SK-N-MC (cell line): ENCODE data around the gene RALGDS.

Source experiments
- DNase-seq: peaks from one replicate; pipeline ENCODE4 v3.0.0-alpha.2; 2011; ENCODE audit warnings: low read depth, low spot score
- H3K27ac ChIP-seq: fragments of 200-600 bp; sonication (generic); 2 replicates; pipeline ENCODE4 v1.5.1; 2016; ENCODE audit warnings: mixed run types
- H3K36me3 ChIP-seq: fragments of 200-600 bp; sonication (generic); 2 replicates; pipeline ENCODE4 v1.6.1; 2017; ENCODE audit warnings: antibody characterized with exemption, low read length, mixed read lengths; ENCODE audit not compliant: insufficient read depth
- H3K4me3 ChIP-seq: fragments of 200-600 bp; sonication (generic); 2 replicates; pipeline ENCODE4 v1.5.1; 2016
- H3K9ac ChIP-seq: fragments of 200-600 bp; sonication (generic); 2 replicates; pipeline ENCODE4 v1.8.0; 2017; ENCODE audit warnings: mixed run types, mixed read lengths; ENCODE audit not compliant: insufficient read length
- H3K9me3 ChIP-seq: fragments of 200-600 bp; sonication (generic); 2 replicates; pipeline ENCODE4 v1.6.1; 2017; ENCODE audit warnings: low read depth, mild to moderate bottlenecking, antibody characterized with exemption, low read length, moderate library complexity, mixed read lengths
- EZH2 ChIP-seq: fragments of 200-600 bp; sonication (generic); IDR thresholded peaks from one replicate; pipeline ENCODE4 v1.6.1; 2017; ENCODE audit warnings: antibody characterized with exemption
- FOXP2 ChIP-seq: optimal IDR thresholded peaks from 2 replicates; pipeline ENCODE3; 2011; ENCODE audit warnings: mild to moderate bottlenecking, moderate library complexity; ENCODE audit not compliant: insufficient read depth; ENCODE audit errors: extremely low read length, control extremely low read depth
- POLR2AphosphoS5 ChIP-seq: IDR thresholded peaks from 2 replicates; pipeline ENCODE4 v1.6.1; 2012; ENCODE audit warnings: mild to moderate bottlenecking, low read depth, low read length, borderline replicate concordance

Gene RALGDS

GRCh38 chr9:133113949-133114885 is 6.8 kb downstream of the RALGDS start:
- no peak for DNase-seq
- TF ChIP-seq EZH2: no peak
- no peak for TF ChIP-seq FOXP2
- Histone ChIP-seq H3K36me3 (peaks cover 10% of the 10 kb centered on the region; the same call in 1 of the 2 replicates), H3K27ac (peak overlapping the region; percentile 64), H3K9ac (peak overlapping the region; percentile 63), H3K9me3 (no peaks in the 10 kb centered on the region), H3K4me3 (peak overlapping the region; percentile 55)

- no peak overlapping the region for H3K27ac ChIP-seq
- H3K9ac ChIP-seq: peak overlapping the region; percentile 63
- TF ChIP-seq FOXP2 (no peak), EZH2 (no peak), POLR2AphosphoS5 (no peak)
Observed at GRCh38 chr9:133113163-133113948, 7.7 kb downstream of the RALGDS start.

DNA sequence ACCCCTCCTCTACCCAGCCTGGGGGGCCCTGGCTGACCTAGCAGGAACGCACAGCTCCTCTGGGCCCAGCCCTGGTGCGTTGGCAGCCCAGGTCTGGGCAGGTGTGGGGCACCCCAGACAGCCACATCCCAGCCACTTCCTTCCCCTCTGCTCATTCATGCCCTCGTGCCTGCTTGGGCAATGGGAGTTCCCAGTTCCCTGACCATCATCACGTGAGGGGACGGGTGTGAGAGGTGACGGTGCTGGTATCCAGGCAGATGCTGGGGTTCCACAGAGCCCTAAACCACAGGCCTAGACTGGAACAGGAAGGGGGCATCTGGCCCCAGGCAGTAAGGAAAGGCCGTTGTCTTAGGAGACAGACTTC is 8.4 kb downstream of the RALGDS start:
- Histone ChIP-seq H3K27ac (no peak overlapping the region), H3K4me3 (no peak overlapping the region), H3K36me3 (peaks cover 16% of the 10 kb centered on the region; the same call in 1 of the 2 replicates), H3K9me3 (no peaks in the 10 kb centered on the region), H3K9ac (no peak overlapping the region)
- no peak for DNase-seq
- TF ChIP-seq POLR2AphosphoS5 (no peak), EZH2 (no peak), FOXP2 (no peak)

More at GRCh38 chr9:133113163-133113948, 7.7 kb downstream of the RALGDS start:
- no peak overlapping the region; the same call in 1 of the 2 replicates for H3K4me3 ChIP-seq
- no peak for DNase-seq
- peaks cover 10% of the 10 kb centered on the region; the same call in 1 of the 2 replicates for H3K36me3 ChIP-seq
- H3K9me3 ChIP-seq: no peaks in the 10 kb centered on the region

- Histone ChIP-seq H3K4me3 (no peak overlapping the region), H3K9me3 (no peaks in the 10 kb centered on the region), H3K36me3 (peaks cover 16% of the 10 kb centered on the region; the same call in 1 of the 2 replicates), H3K27ac (no peak overlapping the region), H3K9ac (no peak overlapping the region)
- no peak for TF ChIP-seq EZH2
- TF ChIP-seq FOXP2: no peak
- no peak for TF ChIP-seq POLR2AphosphoS5
- no peak for DNase-seq
Observed at GRCh38 chr9:133111808-133112662, 9.0 kb downstream of the RALGDS start.

DNA sequence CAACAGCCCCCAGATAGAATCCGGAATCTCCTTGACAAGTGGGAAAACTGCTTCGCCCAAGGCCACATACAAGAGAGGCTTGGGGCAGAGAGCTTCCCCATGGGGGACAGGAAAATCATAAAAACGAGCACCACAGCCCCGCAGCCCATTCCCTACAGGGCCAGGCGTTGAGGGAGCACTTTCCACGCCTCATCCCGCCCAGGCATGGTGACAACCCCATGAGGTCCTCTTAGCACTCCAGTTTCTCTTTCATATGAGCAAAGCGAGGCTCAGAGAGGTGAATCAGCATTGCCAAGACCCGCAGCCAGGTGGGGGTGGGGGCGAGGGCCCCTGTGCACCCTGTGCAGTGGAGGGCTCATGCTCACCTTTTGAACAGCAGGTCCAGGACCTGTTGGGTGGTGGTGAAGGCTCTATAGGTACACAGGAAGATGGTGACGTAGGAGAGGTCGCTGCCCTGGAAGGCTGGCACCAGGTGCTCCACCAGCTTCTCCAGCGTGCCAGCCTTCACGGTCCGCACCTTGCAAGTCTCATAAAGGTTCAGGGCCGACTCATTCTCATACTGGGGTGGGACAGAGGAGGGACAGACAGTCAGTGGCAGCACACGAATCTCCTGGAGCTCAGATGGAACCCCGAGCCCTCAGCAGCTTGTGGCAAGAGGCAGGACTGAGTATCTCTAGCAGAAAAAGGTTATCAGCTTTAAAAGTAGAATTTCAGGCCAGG is 10.9 kb downstream of the RALGDS start:
- DNase-seq: no peak
- H3K9me3 ChIP-seq: no peaks in the 10 kb centered on the region
- peaks cover 16% of the 10 kb centered on the region; the same call in 1 of the 2 replicates for H3K36me3 ChIP-seq
- no peak for TF ChIP-seq POLR2AphosphoS5
- TF ChIP-seq EZH2: no peak
- TF ChIP-seq FOXP2: no peak
- H3K9ac ChIP-seq: no peak overlapping the region
- no peak overlapping the region for H3K27ac ChIP-seq
- H3K4me3 ChIP-seq: no peak overlapping the region

GRCh38 chr9:133108794-133109641 is 12.0 kb downstream of the RALGDS start:
- Histone ChIP-seq H3K27ac (no peak overlapping the region), H3K9ac (no peak overlapping the region), H3K36me3 (peaks cover 16% of the 10 kb centered on the region; the same call in 1 of the 2 replicates), H3K4me3 (no peak overlapping the region), H3K9me3 (no peaks in the 10 kb centered on the region)
- no peak for TF ChIP-seq POLR2AphosphoS5
- no peak for DNase-seq
